Ishikawa (cell line): ENCODE data around the gene LMF1.

Experiments used
- CEBPB ChIP-seq: IDR thresholded peaks from 2 replicates; pipeline ENCODE4 v1.6.1; 2012
- CREB1 ChIP-seq: IDR thresholded peaks from 2 replicates; pipeline ENCODE4 v1.6.1; 2012; ENCODE audit warnings: low read depth
- EGR1 ChIP-seq: IDR thresholded peaks from 2 replicates; pipeline ENCODE4 v1.6.1; 2012
- EP300 ChIP-seq: IDR thresholded peaks from 2 replicates; pipeline ENCODE4 v1.6.1; 2012; ENCODE audit warnings: borderline replicate concordance
- FOXM1 ChIP-seq: IDR thresholded peaks from 2 replicates; pipeline ENCODE4 v1.6.1; 2012; ENCODE audit warnings: low read depth, borderline replicate concordance
- NFIC ChIP-seq: IDR thresholded peaks from 2 replicates; pipeline ENCODE4 v1.6.1; 2012
- RAD21 ChIP-seq: IDR thresholded peaks from 2 replicates; pipeline ENCODE4 v1.6.1; 2012; ENCODE audit warnings: low read depth
- TAF1 ChIP-seq: IDR thresholded peaks from 2 replicates; pipeline ENCODE4 v1.6.1; 2012; ENCODE audit warnings: low read depth, mild to moderate bottlenecking
- TCF12 ChIP-seq: IDR thresholded peaks from 2 replicates; pipeline ENCODE4 v1.6.1; 2012; ENCODE audit warnings: low read depth
- TEAD4 ChIP-seq: IDR thresholded peaks from 2 replicates; pipeline ENCODE4 v1.6.1; 2012
- YY1 ChIP-seq: IDR thresholded peaks from 2 replicates; pipeline ENCODE4 v1.6.1; 2012; ENCODE audit warnings: low read depth
- ZBTB7A ChIP-seq: IDR thresholded peaks from 2 replicates; pipeline ENCODE4 v1.6.1; 2012; ENCODE audit warnings: low read depth
- TF ChIP-seq, protein P1 (sequence below): IDR thresholded peaks from 2 replicates; pipeline ENCODE4 v1.6.1; 2012
- TF ChIP-seq, protein P2 (sequence below): IDR thresholded peaks from 2 replicates; pipeline ENCODE4 v1.6.1; 2012
- TF ChIP-seq, protein P3 (sequence below): IDR thresholded peaks from 2 replicates; pipeline ENCODE4 v1.6.1; 2012; ENCODE audit warnings: low read depth, mild to moderate bottlenecking

The LMF1 gene

DNA sequence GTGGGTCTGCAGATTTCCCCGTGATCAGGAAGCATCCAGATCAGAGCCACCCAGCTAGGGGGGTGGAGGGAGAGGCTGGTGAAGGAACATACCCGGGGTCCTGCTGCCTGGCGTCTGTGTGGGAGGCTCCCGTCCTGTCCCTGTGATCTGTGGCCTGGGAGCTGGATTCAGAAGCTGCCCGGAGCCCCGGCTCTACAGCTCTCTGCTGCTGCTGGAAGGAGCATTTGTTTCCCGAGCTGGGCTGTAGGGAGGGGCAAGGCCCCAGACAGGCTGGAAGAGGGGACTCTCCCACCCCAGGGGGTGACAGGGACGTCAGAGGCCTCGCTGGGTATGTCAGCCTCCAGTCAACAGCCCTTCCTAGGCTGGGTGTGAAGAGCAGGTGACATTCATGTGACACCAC lies 21.0 kb upstream of the LMF1 start:
- TF ChIP-seq CEBPB = no peak
- TF ChIP-seq, protein P1, sequence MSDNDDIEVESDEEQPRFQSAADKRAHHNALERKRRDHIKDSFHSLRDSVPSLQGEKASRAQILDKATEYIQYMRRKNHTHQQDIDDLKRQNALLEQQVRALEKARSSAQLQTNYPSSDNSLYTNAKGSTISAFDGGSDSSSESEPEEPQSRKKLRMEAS = no peak
- TF ChIP-seq NFIC = no peak
- no peak for TF ChIP-seq ZBTB7A
- TF ChIP-seq TCF12 = no peak
- TF ChIP-seq TAF1 = no peak
- TF ChIP-seq FOXM1 = no peak
- TF ChIP-seq, protein P2, sequence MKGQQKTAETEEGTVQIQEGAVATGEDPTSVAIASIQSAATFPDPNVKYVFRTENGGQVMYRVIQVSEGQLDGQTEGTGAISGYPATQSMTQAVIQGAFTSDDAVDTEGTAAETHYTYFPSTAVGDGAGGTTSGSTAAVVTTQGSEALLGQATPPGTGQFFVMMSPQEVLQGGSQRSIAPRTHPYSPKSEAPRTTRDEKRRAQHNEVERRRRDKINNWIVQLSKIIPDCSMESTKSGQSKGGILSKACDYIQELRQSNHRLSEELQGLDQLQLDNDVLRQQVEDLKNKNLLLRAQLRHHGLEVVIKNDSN = no peak
- TF ChIP-seq, protein P3, sequence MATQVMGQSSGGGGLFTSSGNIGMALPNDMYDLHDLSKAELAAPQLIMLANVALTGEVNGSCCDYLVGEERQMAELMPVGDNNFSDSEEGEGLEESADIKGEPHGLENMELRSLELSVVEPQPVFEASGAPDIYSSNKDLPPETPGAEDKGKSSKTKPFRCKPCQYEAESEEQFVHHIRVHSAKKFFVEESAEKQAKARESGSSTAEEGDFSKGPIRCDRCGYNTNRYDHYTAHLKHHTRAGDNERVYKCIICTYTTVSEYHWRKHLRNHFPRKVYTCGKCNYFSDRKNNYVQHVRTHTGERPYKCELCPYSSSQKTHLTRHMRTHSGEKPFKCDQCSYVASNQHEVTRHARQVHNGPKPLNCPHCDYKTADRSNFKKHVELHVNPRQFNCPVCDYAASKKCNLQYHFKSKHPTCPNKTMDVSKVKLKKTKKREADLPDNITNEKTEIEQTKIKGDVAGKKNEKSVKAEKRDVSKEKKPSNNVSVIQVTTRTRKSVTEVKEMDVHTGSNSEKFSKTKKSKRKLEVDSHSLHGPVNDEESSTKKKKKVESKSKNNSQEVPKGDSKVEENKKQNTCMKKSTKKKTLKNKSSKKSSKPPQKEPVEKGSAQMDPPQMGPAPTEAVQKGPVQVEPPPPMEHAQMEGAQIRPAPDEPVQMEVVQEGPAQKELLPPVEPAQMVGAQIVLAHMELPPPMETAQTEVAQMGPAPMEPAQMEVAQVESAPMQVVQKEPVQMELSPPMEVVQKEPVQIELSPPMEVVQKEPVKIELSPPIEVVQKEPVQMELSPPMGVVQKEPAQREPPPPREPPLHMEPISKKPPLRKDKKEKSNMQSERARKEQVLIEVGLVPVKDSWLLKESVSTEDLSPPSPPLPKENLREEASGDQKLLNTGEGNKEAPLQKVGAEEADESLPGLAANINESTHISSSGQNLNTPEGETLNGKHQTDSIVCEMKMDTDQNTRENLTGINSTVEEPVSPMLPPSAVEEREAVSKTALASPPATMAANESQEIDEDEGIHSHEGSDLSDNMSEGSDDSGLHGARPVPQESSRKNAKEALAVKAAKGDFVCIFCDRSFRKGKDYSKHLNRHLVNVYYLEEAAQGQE = no peak
- TF ChIP-seq TEAD4 = no peak

DNA sequence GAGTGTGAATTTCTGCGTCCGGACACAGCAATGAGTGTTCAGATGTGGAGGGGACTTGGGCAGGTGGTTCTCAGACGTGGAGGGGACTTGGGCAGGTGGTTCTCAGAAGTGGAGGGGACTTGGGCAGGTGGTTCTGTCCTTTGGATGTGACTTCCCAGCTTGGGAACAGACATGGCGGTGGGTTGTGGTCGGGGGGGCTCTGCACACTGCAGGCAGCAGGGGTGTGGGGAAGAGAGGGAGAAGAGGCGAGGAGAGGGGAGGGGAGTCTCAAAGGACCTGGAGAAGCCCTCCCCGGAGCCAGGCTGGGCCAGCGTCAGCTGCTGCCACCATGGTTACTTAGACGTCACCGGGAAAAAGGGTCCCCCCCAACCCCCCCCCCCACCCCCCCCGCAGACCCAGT lies 20.6 kb upstream of the LMF1 start:
- TF ChIP-seq RAD21 (no peak), EGR1 (no peak), FOXM1 (no peak), EP300 (no peak), CREB1 (no peak), NFIC (no peak), CEBPB (no peak), YY1 (no peak), TAF1 (no peak), ZBTB7A (no peak)
- TF ChIP-seq, protein P3 = no peak
- TF ChIP-seq, protein P2 = no peak
- TF ChIP-seq, protein P1 = no peak

DNA sequence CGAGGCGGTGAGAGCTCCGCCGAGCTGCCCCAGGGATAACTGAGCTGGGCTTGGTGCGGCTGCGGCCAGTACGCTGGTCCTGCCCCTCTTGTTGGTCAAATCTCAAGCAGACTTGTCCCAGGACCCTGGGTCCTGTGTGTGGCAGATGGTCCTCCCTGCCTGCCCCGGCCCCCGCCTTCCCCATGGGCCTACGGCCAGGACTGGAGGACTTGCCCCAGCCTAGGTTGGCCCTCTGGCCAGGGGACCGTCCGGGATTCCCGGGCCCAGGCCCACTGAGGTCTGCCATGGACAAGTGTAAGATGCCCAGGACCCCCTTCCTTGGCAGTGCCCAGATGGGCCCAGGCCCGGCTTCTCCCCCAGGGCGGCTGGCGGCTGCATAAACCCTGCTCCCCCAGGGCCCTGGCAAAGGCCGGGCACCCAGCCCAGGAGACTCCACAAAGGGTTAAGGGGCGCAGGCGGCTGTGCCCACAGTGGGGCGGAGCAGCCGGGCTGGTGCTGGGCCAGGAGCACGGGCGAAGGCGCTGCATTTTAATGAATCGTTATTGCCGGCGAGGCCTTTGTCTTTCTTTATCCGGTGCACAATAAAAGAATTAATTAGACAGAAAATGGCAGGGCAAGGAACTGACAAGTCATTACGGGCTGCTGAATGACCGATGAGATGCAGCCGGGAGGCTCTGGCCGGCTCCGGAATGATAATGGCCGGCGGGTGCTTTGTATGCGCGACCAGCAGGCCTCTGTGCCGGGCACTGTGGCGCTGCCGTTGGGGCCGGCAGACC lies 19.9 kb upstream of the LMF1 start:
- TF ChIP-seq, protein P3 = no peak
- TF ChIP-seq, protein P1 = no peak
- no peak for TF ChIP-seq NFIC
- TF ChIP-seq EGR1 = no peak
- no peak for TF ChIP-seq YY1
- TF ChIP-seq ZBTB7A = no peak
- TF ChIP-seq TAF1 = no peak
- TF ChIP-seq FOXM1 = no peak
- TF ChIP-seq, protein P2 = no peak
- TF ChIP-seq CEBPB = no peak
- TF ChIP-seq RAD21 = no peak
- TF ChIP-seq EP300 = no peak
- no peak for TF ChIP-seq CREB1

DNA sequence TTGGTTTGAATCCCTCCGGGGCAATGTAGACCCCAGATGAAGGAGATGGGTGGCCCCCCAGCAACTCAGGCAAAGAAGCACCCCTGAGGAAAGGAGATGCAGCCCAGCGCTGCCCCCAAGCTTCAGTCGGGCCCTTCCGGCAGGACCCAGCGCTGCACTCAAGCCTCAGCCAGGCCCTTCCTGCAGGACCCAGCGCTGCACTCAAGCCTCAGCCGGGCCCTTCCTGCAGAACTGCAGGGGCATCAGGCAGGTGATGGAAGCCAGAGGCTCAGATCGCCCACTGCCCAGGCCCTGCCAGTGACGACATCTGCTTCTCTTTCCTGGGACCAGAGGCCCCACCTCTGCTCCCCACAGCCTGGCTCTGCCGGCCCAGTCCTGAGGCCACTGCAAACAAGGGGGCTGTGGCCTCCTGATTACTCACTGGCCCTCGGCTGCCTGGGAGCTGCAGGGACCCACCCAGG lies 18.6 kb upstream of the LMF1 start:
- TF ChIP-seq, protein P3 = no peak
- no peak for TF ChIP-seq EGR1
- TF ChIP-seq ZBTB7A = no peak
- no peak for TF ChIP-seq NFIC
- TF ChIP-seq CEBPB = no peak
- TF ChIP-seq EP300 = no peak
- TF ChIP-seq, protein P1 = no peak
- no peak for TF ChIP-seq TCF12
- TF ChIP-seq TEAD4 = no peak
- TF ChIP-seq, protein P2 = no peak
- no peak for TF ChIP-seq FOXM1
- no peak for TF ChIP-seq CREB1
- TF ChIP-seq YY1 = no peak
- TF ChIP-seq RAD21 = no peak
- TF ChIP-seq TAF1 = no peak
